Measurements from ENCODE around the gene DENND6B. TPM values are rescaled to one million over a fixed set of nuclear protein-coding genes. Genes with fewer than 3 reads are reported as not detected.

Gene DENND6B
- total RNA-seq, 2 donors from 2014 or later, result 0.85 to 1.0 TPM

DNA sequence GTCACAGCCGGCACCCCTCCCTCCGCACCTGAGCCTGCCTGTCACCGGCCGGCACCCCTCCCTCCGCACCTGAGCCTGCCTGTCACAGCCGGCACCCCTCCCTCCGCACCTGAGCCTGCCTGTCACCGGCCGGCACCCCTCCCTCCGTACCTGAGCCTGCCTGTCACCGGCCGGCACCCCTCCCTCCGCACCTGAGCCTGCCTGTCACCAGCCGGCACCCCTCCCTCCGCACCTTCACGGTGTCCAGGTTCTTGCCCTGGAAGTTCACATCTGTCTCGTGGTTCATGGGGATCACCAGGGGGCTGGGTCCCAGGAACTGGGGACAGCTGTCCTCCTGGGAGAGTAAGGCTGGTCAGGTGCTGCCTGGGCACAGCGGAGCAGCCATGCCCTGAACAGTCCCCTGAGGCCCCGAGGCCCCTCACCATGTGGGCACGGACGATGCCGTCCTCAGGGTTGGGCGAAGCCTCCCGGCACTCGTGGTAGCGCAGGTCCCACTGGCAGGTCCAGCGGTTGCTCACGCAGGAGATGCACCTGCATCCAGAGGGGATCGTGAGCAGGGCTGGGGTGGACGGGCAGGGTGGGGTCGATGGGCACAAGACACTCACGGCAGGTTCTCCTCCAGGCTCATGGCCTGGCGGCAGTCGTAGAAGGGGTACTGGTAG lies 41.1 kb downstream of the DENND6B start:
- no peaks in the 10 kb centered on the region for H3K9me3 ChIP-seq
- H3K4me3 ChIP-seq, result no peak overlapping the region
- peaks cover 88% of the 10 kb centered on the region for H3K36me3 ChIP-seq
- H3K4me1 ChIP-seq, result peaks cover 0 to 18% of the 10 kb centered on the region in 2 donors
- H3K27me3 ChIP-seq, result no peaks in the 10 kb centered on the region
- no peak overlapping the region for H3K27ac ChIP-seq
- TF ChIP-seq, protein P1, sequence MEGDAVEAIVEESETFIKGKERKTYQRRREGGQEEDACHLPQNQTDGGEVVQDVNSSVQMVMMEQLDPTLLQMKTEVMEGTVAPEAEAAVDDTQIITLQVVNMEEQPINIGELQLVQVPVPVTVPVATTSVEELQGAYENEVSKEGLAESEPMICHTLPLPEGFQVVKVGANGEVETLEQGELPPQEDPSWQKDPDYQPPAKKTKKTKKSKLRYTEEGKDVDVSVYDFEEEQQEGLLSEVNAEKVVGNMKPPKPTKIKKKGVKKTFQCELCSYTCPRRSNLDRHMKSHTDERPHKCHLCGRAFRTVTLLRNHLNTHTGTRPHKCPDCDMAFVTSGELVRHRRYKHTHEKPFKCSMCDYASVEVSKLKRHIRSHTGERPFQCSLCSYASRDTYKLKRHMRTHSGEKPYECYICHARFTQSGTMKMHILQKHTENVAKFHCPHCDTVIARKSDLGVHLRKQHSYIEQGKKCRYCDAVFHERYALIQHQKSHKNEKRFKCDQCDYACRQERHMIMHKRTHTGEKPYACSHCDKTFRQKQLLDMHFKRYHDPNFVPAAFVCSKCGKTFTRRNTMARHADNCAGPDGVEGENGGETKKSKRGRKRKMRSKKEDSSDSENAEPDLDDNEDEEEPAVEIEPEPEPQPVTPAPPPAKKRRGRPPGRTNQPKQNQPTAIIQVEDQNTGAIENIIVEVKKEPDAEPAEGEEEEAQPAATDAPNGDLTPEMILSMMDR (IDR thresholded peaks at IDR 0.05), result no peak
- no peak for DNase-seq (ENCODE audit: low spot score)

DNA sequence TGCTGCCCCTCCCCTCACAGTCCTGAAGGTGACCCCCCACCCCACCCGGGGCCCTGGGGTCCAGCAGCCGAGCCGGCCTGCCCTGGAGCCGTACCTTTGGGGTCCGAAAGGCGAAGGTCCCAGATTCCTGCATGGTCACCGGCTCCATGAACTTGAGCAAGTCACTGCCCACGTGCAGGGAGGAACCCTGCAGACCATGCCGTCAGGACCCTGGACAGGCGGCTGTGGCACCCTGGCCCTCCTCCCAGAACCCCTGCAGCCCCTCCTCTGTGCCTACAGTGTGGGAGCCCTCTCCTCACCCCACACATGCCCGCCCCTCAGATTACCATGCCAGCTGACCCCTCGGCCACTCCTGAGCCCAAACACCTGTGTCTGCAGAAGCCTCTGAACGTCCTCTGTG lies 42.3 kb downstream of the DENND6B start:
- H3K27ac ChIP-seq, result no peak overlapping the region
- H3K4me1 ChIP-seq, result peaks cover 0 to 18% of the 10 kb centered on the region in 2 donors
- no peaks in the 10 kb centered on the region for H3K9me3 ChIP-seq
- no peak overlapping the region for H3K4me3 ChIP-seq
- H3K27me3 ChIP-seq, result no peaks in the 10 kb centered on the region
- DNase-seq (ENCODE audit: low spot score), result no peak
- peaks cover 91% of the 10 kb centered on the region for H3K36me3 ChIP-seq
- TF ChIP-seq, protein P1 (IDR thresholded peaks at IDR 0.05), result no peak

DNA sequence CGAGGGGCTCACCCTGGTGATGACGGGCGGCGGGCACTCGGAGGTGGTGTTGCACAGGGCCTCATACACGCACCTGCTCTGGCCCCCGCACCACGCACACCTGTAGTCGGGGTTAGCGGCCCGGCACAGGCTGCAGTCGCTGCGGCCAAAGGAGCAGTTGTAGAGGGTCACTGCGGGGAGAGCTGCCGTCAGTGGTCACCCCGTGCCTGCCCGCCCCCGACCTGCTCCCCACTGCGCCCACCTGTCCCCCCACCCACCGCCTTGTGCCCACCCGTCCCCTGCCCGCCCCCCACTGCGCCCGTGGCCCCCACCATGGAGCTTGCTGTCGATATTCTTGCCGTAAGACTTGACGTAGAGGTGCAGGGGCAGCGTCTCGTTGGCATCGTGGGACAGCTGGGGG lies 43.0 kb downstream of the DENND6B start:
- H3K27me3 ChIP-seq, result no peaks in the 10 kb centered on the region
- H3K36me3 ChIP-seq, result peaks cover 91% of the 10 kb centered on the region
- peaks cover 0 to 18% of the 10 kb centered on the region in 2 donors for H3K4me1 ChIP-seq
- H3K4me3 ChIP-seq, result no peak overlapping the region
- no peak overlapping the region for H3K27ac ChIP-seq
- TF ChIP-seq, protein P1 (IDR thresholded peaks at IDR 0.05), result no peak
- no peak for DNase-seq (ENCODE audit: low spot score)
- no peaks in the 10 kb centered on the region for H3K9me3 ChIP-seq

DNA sequence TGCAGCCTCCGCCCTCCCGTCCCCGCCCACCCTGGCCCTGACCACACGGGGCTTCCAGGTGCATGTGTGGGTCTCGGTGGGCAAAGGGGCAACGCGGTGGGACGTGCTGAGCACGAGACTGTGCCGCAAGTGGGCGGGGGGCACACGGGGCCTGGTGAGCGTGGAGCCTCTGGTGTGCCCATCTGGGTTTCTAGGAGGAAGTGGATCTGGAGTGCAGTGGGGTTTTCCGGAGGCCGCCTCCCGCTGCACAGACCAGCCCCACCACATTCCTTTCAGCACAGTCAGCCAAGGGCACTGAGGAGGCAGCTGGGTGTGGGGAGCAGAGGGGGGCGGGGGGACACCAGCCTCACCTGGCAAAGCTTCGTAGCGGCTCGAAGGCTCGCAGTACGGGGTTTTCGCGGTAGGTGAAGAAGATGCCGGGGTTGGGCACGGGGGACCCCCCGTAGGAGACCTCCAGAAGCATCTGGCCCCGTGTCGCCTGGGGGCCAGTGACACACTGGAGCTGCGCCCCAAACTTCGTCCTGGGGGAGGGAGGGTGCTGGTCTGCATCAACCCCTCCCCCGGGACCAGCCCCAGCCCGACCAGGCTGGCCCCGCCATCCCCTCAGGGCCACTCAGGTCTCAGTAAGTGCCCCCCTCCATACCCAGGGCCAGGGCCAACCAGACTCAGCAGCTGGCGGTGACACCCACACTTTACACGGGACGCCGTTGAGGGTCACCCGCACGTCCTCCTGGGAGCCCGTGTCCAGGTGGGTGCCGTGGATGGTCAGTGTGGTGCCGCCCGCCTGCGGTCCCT lies 44.3 kb downstream of the DENND6B start:
- peaks cover 0 to 18% of the 10 kb centered on the region in 2 donors for H3K4me1 ChIP-seq
- peak overlapping the region; percentile 49 to 62 for H3K27ac ChIP-seq
- TF ChIP-seq, protein P1 (IDR thresholded peaks at IDR 0.05), result no peak
- H3K9me3 ChIP-seq, result no peaks in the 10 kb centered on the region
- H3K4me3 ChIP-seq, result no peak overlapping the region
- peaks cover 91% of the 10 kb centered on the region for H3K36me3 ChIP-seq
- H3K27me3 ChIP-seq, result no peaks in the 10 kb centered on the region
- no peak for DNase-seq (ENCODE audit: low spot score)

DNA sequence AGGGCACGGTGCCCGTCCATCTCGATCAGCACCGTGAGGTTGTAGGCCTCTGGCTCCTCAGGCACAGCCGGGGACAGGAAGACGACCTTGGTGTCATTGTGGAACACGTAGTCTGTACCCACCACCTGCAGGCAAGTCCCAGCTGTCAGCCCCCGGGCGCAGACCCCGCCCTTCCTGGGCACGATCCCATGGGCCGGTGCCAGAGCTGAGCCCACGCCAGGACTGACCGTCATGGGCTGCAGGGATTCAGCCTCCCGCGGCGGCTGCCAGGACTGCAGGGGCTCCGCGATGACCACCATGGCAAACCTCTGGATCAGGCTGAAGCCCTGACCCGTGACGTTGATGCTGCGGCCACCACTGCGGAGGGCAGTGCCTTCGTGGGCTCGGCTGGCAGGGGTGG lies 44.9 kb downstream of the DENND6B start:
- TF ChIP-seq, protein P1 (IDR thresholded peaks at IDR 0.05), result peak in 1 of 2 donors; percentile 29
- Histone ChIP-seq H3K4me3 (no peak overlapping the region), H3K27me3 (no peaks in the 10 kb centered on the region), H3K27ac (peak overlapping the region; percentile 59 to 62), H3K4me1 (peaks cover 0 to 18% of the 10 kb centered on the region in 2 donors), H3K36me3 (peaks cover 91% of the 10 kb centered on the region), H3K9me3 (no peaks in the 10 kb centered on the region)
- no peak for DNase-seq (ENCODE audit: low spot score)

All from right atrium auricular region (tissue), 2 donors.